HG03442 (cell line): ENCODE measurements around the gene PER1.

ENCODE experiments used
- ATAC-seq: cut with Tn5 transposase; IDR thresholded peaks from one replicate; pipeline ENCODE4 v1.9.1; 2021; ENCODE audit warnings: mild to moderate bottlenecking, moderate library complexity; ENCODE audit not compliant: unreplicated experiment

PER1 gene

GRCh38 chr17:8100111-8100510 is 52.1 kb downstream of the PER1 start:
- ATAC-seq = no peak

GRCh38 chr17:8096541-8096940 is 55.7 kb downstream of the PER1 start:
- no peak for ATAC-seq

DNA sequence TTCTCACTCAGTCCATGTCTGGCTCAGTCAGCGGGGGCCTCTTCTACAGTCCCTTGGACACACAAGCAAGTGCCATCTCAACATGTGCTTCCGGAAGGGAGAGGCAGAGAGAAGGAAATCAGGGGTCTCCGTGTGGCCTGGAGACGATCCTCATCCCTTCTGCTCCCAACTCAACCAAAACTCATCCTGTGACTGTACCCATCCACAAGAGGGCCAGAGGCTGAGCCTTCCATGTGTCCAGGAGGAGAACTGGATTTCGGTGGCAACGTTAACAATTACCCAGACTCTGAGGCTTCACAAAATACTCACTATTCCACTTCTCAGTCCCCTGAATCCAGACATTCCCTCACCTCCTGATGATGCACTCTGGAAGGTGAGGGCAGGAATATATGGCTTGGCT is 56.8 kb downstream of the PER1 start:
- ATAC-seq = no peak

DNA sequence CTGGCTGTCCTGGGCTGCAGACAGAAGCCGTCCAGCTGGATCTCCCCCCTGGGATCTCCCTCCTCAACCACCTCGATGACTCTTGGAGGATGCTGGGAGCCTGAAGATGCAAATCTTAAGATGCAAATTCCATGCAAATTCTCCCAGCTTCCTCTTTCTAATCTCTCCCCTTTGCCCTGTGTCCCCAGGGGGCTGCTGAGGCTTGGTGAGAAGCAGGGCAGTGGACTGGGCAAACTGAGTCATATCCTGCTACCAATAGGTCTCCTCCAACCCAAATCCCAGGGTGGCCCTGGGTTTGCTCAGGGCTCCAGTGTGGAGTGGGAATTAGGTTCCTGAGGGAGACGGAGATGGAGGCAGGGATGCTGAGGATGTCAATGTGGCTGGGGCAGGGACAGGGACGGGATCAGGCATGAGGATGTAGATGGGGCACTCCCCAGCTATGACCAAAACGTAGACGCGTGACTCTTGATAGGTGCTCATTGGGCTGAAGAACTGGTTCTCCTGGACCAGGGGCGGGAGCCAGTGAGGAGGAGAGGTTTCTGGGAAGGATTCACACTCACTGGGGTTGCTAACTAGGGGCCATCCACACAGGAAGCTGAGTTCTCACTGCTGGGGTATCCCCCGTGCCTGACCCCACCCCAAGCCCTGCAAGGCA is 61.0 kb downstream of the PER1 start:
- peak; percentile 32 for ATAC-seq
